SK-N-SH (cell line): ENCODE results near the gene ZNF605. TPM values are rescaled to one million over a fixed set of nuclear protein-coding genes. Genes with fewer than 3 reads are reported as not detected.

Source experiments
- CTCF ChIA-PET: fragments of 300-600, 350-600 bp; formaldehyde crosslinking; extraction: SDS; loops from one replicate; lab custom pipeline; 2021; lab: Yijun Ruan, JAX
- POLR2A ChIA-PET: fragments of 350-600 bp; sonication (Branson Sonifier 250); formaldehyde crosslinking; extraction: SDS; loops from one replicate; lab custom pipeline; 2020; ENCODE audit warnings: antibody characterized with exemption, inconsistent platforms; lab: Yijun Ruan, JAX
- DNase-seq: peaks from one replicate; pipeline ENCODE4 v3.0.0; 2012
- H2AFZ ChIP-seq: fragments of 200-600 bp; sonication (generic); 2 replicates; pipeline ENCODE4 v1.8.1; 2016; ENCODE audit warnings: antibody characterized with exemption, mild to moderate bottlenecking, low read depth
- H3F3A ChIP-seq: fragments of 200-600 bp; sonication (generic); replicated peaks from 2 replicates; pipeline ENCODE3; 2016; ENCODE audit warnings: antibody characterized with exemption, mild to moderate bottlenecking; ENCODE audit not compliant: insufficient read depth
- H3K27ac ChIP-seq, 2 experiments: fragments of 200-500 bp in 1 of 2; fragments of 200-600 bp in 1 of 2; sonication (Bioruptor generic) in 1 of 2; sonication (generic), shearing (Covaris generic) in 1 of 2; 2 replicates each; pipeline versions ENCODE4 v1.5.1 to v1.6.1; 2014 to 2016; ENCODE audit warnings: low read depth in 2 of 2, inconsistent platforms in 1 of 2, low read length in 1 of 2, mild to moderate bottlenecking in 1 of 2, mixed read lengths in 1 of 2
- H3K27me3 ChIP-seq: fragments of 200-600 bp; sonication (generic), shearing (Covaris generic); 2 replicates; pipeline ENCODE4 v1.6.1; 2016; ENCODE audit warnings: mixed run types; ENCODE audit not compliant: insufficient read depth
- H3K36me3 ChIP-seq, 2 experiments: fragments of 200-500 bp in 1 of 2; fragments of 200-600 bp in 1 of 2; sonication (Bioruptor generic) in 1 of 2; sonication (generic) in 1 of 2; replicated peaks in 1 of 2; 2 replicates each; pipeline versions ENCODE3 to v1.5.1; 2014 to 2016; ENCODE audit warnings: low read length in 1 of 2, mild to moderate bottlenecking in 1 of 2; ENCODE audit not compliant: insufficient read depth in 2 of 2, control insufficient read depth in 1 of 2
- H3K4me1 ChIP-seq, 2 experiments: fragments of 200-500 bp in 1 of 2; fragments of 200-600 bp in 1 of 2; sonication (Bioruptor generic) in 1 of 2; sonication (generic), shearing (Covaris generic) in 1 of 2; 2 replicates each; pipeline versions ENCODE4 v1.5.1 to v1.6.1; 2014 to 2016; ENCODE audit warnings: low read depth in 1 of 2, low read length in 1 of 2, mixed run types in 1 of 2; ENCODE audit not compliant: insufficient read depth in 2 of 2, control insufficient read depth in 1 of 2
- H3K4me2 ChIP-seq: fragments of 200-600 bp; sonication (generic), shearing (Covaris generic); 2 replicates; pipeline ENCODE4 v1.6.1; 2017; ENCODE audit warnings: mixed run types
- H3K4me3 ChIP-seq, 2 experiments: fragments of 200-500 bp in 1 of 2; fragments of 200-600 bp in 1 of 2; sonication (Bioruptor generic) in 1 of 2; sonication (generic), shearing (Covaris generic) in 1 of 2; 2 replicates each; pipeline versions ENCODE4 v1.5.1 to v1.8.1; 2014 to 2016; ENCODE audit warnings: low read depth in 2 of 2, inconsistent platforms in 1 of 2, low read length in 1 of 2, mild to moderate bottlenecking in 1 of 2, mixed read lengths in 1 of 2, moderate library complexity in 1 of 2
- H3K79me2 ChIP-seq: fragments of 200-600 bp; sonication (generic); 2 replicates; pipeline ENCODE4 v1.8.1; 2017; ENCODE audit warnings: mild to moderate bottlenecking; ENCODE audit not compliant: insufficient read depth
- H3K9ac ChIP-seq: fragments of 200-600 bp; sonication (generic); 2 replicates; pipeline ENCODE4 v1.6.1; 2017; ENCODE audit warnings: mixed run types
- H3K9me2 ChIP-seq: fragments of 200-600 bp; sonication (generic); 2 replicates; pipeline ENCODE4 v1.6.1; 2017; ENCODE audit warnings: mixed run types
- H3K9me3 ChIP-seq: fragments of 200-600 bp; sonication (generic); 2 replicates; pipeline ENCODE4 v1.6.1; 2017; ENCODE audit warnings: mixed run types, mild to moderate bottlenecking, moderate library complexity
- H4K20me1 ChIP-seq: fragments of 200-600 bp; sonication (generic); 2 replicates; pipeline ENCODE4 v1.6.1; 2017; ENCODE audit warnings: mild to moderate bottlenecking, mixed run types; ENCODE audit not compliant: insufficient read depth
- CHD2 ChIP-seq: fragments of 150-350 bp; IDR thresholded peaks from 2 replicates; pipeline ENCODE4 v1.6.1; 2018; ENCODE audit warnings: low read length; ENCODE audit not compliant: partially characterized antibody
- CTCF ChIP-seq: fragments of 200-600 bp; sonication (generic); IDR thresholded peaks from 2 replicates; pipeline ENCODE4 v1.6.1; 2017; ENCODE audit warnings: antibody characterized with exemption, mild to moderate bottlenecking, moderate library complexity
- EP300 ChIP-seq, 2 experiments: IDR thresholded peaks; 2 replicates each; pipeline versions ENCODE4 v1.4.0 to v1.6.1; 2012; ENCODE audit warnings: borderline replicate concordance in 1 of 2, low read depth in 1 of 2, low read length in 1 of 2
- EZH2phosphoT487 ChIP-seq: fragments of 200-600 bp; sonication (generic); IDR thresholded peaks from 2 replicates; pipeline ENCODE4 v1.6.1; 2017; ENCODE audit warnings: low read depth, mixed run types, mild to moderate bottlenecking, antibody characterized with exemption, moderate library complexity, borderline replicate concordance
- FOSL2 ChIP-seq: IDR thresholded peaks from 2 replicates; pipeline ENCODE4 v1.4.0; 2012; ENCODE audit warnings: low read depth, mild to moderate bottlenecking, moderate library complexity, borderline replicate concordance
- FOXM1 ChIP-seq: IDR thresholded peaks from 2 replicates; pipeline ENCODE4 v1.4.0; 2012; ENCODE audit warnings: low read depth, mild to moderate bottlenecking
- GABPA ChIP-seq: IDR thresholded peaks from 2 replicates; pipeline ENCODE4 v1.4.0; 2012; ENCODE audit warnings: low read depth, mild to moderate bottlenecking
- JUND ChIP-seq: IDR thresholded peaks from 2 replicates; pipeline ENCODE4 v1.4.0; 2012
- MAX ChIP-seq: IDR thresholded peaks from 2 replicates; pipeline ENCODE4 v1.4.0; 2012; ENCODE audit warnings: low read depth
- MEF2A ChIP-seq: IDR thresholded peaks from 2 replicates; pipeline ENCODE4 v1.4.0; 2012; ENCODE audit warnings: low read depth, borderline replicate concordance
- MXI1 ChIP-seq: IDR thresholded peaks from 2 replicates; pipeline ENCODE4 v1.6.1; 2012; ENCODE audit warnings: mild to moderate bottlenecking, low read depth, low read length, improper control_type of control experiment
- NRF1 ChIP-seq: IDR thresholded peaks from 2 replicates; pipeline ENCODE4 v1.6.1; 2012; ENCODE audit warnings: low read depth, mild to moderate bottlenecking, low read length
- RXRA ChIP-seq: IDR thresholded peaks from 2 replicates; pipeline ENCODE4 v1.4.0; 2012; ENCODE audit warnings: low read depth, mild to moderate bottlenecking, borderline replicate concordance
- SIN3A ChIP-seq: IDR thresholded peaks from 2 replicates; pipeline ENCODE4 v1.6.1; 2012; ENCODE audit warnings: low read depth, mild to moderate bottlenecking, low read length, moderate library complexity, borderline replicate concordance
- SMC3 ChIP-seq: IDR thresholded peaks from 2 replicates; pipeline ENCODE4 v1.6.1; 2012; ENCODE audit warnings: low read depth, low read length, improper control_type of control experiment
- TAF1 ChIP-seq: IDR thresholded peaks from 2 replicates; pipeline ENCODE4 v1.6.1; 2012; ENCODE audit warnings: low read depth, mild to moderate bottlenecking, low read length, moderate library complexity, borderline replicate concordance
- TEAD4 ChIP-seq: IDR thresholded peaks from 2 replicates; pipeline ENCODE4 v1.4.0; 2012; ENCODE audit warnings: mild to moderate bottlenecking, borderline replicate concordance; ENCODE audit not compliant: insufficient read depth
- YY1 ChIP-seq: IDR thresholded peaks from 2 replicates; pipeline ENCODE4 v1.4.0; 2012; ENCODE audit warnings: low read depth, mild to moderate bottlenecking
- ZBTB33 ChIP-seq: IDR thresholded peaks from 2 replicates; pipeline ENCODE4 v1.4.0; 2012; ENCODE audit warnings: low read depth, borderline replicate concordance
- WGBS: methylation state at CpG from one replicate; pipeline ENCODE4 v1.1.6; 2017; ENCODE audit warnings: low lambda C conversion rate; 5-methylcytosine and 5-hydroxymethylcytosine counted together
- polyA plus RNA-seq, 3 experiments: library from polyadenylated mRNA; depleted of rRNA; stranded (reverse); fragments of >200 nt; gene quantifications; 2 replicates each; pipeline ENCODE4 v1.2.3, GENCODE V29; 2012
- TF ChIP-seq, protein P1 (sequence below): IDR thresholded peaks from 2 replicates; pipeline ENCODE4 v1.6.1; 2012; ENCODE audit warnings: mild to moderate bottlenecking, low read depth, low read length, moderate library complexity

ZNF605 gene
- polyA plus RNA-seq, 1 of the 3 experiments (the other 2 are of a cell fraction) = 4.0 TPM

- POLR2A ChIA-PET = interaction anchor here (0.6 kb wide), 1 partner anchor 10 kb away, joined by 5 read pairs; no protein-coding TSS in a partner anchor
Measured at GRCh38 chr12:132872073-132872855, 83.8 kb downstream of the ZNF605 start.

More at GRCh38 chr12:132872073-132872855, 83.8 kb downstream of the ZNF605 start:
- no peaks in the 10 kb centered on the region for H3K27me3 ChIP-seq
- H3K9ac ChIP-seq = no peak overlapping the region
- H3K4me2 ChIP-seq = no peak overlapping the region
- no peak for DNase-seq
- TF ChIP-seq CHD2 (no peak), NRF1 (no peak), MXI1 (no peak), EP300 (IDR thresholded peaks at IDR 0.05; ENCODE audit: borderline replicate concordance in 1 of 2, low read depth in 1 of 2, low read length in 1 of 2) (no peak), JUND (no peak), GABPA (no peak), EZH2phosphoT487 (no peak), TAF1 (no peak), ZBTB33 (no peak), TEAD4 (no peak), CTCF (no peak), FOXM1 (no peak), MAX (no peak), SMC3 (no peak), MEF2A (no peak), FOSL2 (no peak), SIN3A (no peak), YY1 (no peak), RXRA (no peak)
- TF ChIP-seq, protein P1, sequence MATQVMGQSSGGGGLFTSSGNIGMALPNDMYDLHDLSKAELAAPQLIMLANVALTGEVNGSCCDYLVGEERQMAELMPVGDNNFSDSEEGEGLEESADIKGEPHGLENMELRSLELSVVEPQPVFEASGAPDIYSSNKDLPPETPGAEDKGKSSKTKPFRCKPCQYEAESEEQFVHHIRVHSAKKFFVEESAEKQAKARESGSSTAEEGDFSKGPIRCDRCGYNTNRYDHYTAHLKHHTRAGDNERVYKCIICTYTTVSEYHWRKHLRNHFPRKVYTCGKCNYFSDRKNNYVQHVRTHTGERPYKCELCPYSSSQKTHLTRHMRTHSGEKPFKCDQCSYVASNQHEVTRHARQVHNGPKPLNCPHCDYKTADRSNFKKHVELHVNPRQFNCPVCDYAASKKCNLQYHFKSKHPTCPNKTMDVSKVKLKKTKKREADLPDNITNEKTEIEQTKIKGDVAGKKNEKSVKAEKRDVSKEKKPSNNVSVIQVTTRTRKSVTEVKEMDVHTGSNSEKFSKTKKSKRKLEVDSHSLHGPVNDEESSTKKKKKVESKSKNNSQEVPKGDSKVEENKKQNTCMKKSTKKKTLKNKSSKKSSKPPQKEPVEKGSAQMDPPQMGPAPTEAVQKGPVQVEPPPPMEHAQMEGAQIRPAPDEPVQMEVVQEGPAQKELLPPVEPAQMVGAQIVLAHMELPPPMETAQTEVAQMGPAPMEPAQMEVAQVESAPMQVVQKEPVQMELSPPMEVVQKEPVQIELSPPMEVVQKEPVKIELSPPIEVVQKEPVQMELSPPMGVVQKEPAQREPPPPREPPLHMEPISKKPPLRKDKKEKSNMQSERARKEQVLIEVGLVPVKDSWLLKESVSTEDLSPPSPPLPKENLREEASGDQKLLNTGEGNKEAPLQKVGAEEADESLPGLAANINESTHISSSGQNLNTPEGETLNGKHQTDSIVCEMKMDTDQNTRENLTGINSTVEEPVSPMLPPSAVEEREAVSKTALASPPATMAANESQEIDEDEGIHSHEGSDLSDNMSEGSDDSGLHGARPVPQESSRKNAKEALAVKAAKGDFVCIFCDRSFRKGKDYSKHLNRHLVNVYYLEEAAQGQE = no peak
- TF ChIP-seq, all 33 proteins: peak for 0
- H4K20me1 ChIP-seq = no peaks in the 10 kb centered on the region
- no peak overlapping the region for H3K27ac ChIP-seq
- H3K36me3 ChIP-seq = peaks cover 59 to 61% of the 10 kb centered on the region in 2 experiments
- H3K9me2 ChIP-seq = no peaks in the 10 kb centered on the region
- no peak overlapping the region for H2AFZ ChIP-seq
- WGBS = 90% methylated on average over 20 of the region's 21 CpGs
- no peaks in the 10 kb centered on the region for H3F3A ChIP-seq
- H3K79me2 ChIP-seq = peaks cover 28% of the 10 kb centered on the region
- CTCF ChIA-PET = no interaction called here
- no peak overlapping the region for H3K4me3 ChIP-seq
- no peaks in the 10 kb centered on the region for H3K4me1 ChIP-seq
- H3K9me3 ChIP-seq = no peaks in the 10 kb centered on the region
